Measurements from ENCODE around the gene ZBTB46.
"Not testable (repeated sequence)": the region's sequence is repeated elsewhere in the genome, so short reads cannot be mapped to it uniquely, and the experiment has no call there.

ZBTB46 gene

DNA sequence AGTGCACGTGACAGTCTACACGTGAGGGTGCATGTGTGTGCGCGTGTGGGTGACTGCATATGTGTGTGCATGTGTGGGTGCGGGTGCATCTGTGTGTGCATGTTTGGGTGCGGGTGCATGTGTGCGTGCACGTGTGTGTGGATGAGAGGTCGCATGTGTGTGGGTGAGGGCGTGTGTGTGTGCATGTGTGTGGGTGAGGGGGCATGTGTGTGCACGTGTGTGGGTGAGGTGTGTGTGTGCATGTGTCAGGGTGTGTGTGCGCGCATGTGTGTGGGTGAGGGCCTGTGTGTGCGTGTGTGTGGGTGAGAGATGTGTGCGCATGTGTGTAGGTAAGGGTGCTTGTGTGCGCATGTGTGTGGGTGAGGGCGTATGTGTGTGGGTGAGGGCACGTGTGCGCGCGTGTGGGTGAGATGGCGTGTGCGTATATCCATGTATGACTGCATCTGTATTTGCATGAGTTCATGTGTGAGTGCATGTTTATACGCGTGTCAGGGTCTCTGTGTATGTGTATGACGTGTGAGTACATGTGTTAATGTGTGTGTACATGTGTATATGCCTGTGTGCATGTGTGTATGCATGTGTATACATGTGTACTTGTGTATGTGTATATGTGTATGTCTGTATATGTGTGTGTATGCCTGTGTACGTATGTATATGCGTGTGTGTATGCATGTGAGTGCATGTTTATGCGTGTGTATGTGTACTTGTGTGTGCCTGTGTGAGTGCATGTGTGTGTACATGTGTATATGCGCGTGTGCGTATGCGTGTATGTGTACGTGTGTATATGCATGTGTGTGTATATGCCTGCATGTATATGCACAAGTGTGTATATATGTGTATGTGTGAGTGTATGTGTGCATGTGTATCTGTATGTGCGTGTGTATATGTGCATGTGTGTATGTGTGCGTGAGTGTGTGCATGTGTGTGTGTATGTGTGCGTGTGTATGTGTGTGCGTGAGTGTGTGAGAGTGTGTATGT lies 98.7 kb downstream of the ZBTB46 start:
- DNase-seq: no peak

DNA sequence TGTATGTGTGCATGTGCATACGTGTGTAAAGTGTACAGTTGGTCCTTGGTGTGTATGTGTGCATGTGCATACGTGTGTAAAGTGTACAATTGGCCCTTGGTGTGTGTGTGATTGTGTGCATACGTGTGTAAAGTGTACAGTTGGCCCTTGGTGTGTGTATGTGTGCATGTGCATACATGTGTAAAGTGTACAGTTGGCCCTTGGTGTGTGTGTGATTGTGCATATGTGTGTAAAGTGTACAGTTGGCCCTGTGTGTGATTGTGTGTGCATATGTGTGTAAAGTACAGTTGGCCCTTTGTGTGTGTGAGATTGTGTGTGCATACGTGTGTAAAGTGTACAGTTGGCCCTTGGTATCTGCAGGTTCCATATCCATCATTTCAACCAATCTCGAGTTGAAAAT lies 99.7 kb downstream of the ZBTB46 start:
- DNase-seq: no peak

DNA sequence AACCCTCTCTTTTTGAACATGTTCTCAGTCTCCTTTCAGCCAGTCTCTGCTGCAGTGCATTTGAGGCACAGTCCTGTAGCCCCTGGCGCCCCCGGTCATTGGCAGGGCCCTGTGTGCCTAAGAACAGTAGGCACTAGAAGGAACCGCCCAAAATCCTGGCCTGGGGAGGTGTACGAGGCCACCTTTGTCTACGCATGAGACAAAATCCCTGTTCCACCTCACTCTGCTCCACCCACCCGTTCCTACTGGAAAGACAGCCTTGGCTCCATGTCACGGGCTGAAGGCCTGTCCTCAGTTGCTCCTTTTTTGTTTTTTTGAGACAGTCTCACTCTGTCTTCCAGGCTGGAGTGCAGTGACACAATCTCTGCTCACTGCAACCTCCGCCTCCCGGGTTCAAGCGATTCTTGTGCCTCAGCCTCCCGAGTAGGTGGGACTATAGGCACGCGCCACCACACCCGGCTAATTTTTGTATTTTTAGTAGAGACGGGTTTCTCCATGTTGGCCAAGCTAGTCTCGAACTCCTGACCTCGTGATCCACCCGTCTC lies 100.8 kb downstream of the ZBTB46 start:
- not testable (repeated sequence) for DNase-seq

DNA sequence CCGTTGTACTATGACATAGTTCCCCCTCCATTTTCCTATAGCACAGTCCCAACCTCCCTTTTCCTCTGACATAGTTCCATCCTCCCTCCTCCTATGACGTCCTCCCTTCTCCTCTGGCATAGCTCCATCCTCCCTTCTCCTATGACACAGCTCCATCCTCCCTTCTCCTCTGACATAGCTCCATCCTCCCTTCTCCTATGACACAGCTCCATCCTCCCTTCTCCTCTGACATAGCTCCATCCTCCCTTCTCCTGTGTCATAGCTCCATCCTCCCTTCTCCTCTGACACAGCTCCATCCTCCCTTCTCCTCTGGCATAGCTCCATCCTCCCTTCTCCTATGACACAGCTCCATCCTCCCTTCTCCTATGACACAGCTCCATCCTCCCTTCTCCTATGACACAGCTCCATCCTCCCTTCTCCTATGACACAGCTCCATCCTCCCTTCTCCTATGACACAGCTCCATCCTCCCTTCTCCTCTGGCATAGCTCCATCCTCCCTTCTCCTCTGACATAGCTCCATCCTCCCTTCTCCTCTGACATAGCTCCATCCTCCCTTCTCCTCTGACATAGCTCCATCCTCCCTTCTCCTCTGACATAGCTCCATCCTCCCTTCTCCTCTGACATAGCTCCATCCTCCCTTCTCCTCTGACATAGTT lies 108.0 kb downstream of the ZBTB46 start:
- not testable (repeated sequence) for DNase-seq

DNA sequence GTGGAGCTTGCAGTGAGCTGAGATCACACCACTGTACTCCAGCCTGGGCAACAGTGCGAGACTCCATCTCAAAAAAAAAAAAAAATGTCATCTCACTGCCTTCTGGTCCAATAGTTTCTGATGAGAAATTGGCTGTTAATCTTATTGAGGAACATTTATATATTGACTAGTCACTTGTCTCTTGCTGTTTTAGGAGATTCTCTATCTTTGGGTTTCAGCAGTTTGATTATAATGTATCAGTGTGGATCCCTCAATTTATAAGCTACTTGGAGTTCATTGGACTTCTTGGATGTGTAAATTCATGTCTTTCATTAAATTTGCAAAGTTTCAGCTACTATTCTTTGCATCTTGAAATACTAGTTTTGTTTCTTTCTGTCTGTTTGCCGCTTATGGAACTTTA lies 112.1 kb downstream of the ZBTB46 start:
- DNase-seq: no peak

DNA sequence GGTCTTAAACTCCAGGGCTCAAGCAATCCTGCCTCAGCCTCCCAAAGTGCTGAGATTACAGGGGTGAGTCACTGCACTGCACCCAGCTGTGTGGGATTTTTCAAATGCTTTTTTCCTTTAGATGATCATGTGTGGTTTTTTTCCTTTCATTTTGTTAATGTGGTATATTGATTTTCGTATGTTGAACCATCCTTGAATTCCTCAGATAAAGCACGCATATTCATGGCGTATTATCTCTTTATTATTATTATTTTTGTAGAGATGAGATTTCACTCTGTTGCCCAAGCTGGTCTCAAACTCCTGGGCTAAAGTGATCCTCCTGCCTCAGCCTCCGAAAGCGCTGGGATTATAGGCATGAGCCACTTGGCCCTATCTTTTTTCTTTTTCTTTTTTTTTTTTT lies 116.2 kb downstream of the ZBTB46 start:
- DNase-seq: no peak

DNA sequence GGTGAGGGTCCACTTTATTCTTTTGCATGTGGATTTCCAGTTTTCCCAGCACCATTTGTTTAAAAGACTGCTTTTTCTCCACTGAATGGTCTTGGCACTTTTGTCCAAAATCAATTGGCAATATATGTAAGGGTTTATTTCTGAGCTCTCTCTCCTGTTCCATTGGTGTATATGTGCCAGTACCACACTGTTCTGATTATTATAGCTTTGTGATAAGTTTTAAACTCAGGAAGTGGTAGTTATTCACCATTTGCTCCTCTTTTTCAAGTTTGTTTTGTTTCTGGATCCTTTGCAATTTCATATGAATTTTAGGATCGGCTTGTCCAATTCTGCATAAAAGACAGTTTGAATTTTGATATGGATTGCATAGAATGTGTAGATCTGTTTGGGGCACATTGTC lies 118.9 kb downstream of the ZBTB46 start:
- no peak for DNase-seq

DNA sequence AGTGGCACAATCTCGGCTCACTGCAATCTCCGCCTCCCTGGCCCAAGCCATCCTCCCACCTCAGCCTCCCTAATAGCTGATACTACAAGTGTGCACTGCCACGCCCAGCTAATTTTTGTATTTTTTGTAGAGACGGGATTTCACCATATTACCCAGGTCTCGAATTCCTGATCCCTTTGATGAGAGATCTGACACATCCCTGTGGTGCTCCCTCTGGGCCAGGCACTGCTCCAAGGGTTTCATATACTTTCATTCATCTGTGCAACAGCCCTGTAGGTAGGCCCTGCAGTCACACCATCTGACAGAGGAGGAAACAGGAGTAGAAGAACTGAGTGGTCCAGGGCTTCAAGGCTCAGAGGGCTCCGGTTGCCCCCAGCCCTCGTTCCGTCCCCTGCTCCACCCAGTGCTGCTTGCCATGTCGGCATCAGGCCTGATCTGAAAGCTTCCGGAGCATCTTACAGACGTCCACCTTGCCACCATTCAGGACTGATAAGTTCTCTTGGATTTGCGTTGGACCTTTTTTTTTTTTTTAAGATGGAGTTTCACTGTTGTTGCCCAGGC lies 119.9 kb downstream of the ZBTB46 start:
- no peak for DNase-seq

DNA sequence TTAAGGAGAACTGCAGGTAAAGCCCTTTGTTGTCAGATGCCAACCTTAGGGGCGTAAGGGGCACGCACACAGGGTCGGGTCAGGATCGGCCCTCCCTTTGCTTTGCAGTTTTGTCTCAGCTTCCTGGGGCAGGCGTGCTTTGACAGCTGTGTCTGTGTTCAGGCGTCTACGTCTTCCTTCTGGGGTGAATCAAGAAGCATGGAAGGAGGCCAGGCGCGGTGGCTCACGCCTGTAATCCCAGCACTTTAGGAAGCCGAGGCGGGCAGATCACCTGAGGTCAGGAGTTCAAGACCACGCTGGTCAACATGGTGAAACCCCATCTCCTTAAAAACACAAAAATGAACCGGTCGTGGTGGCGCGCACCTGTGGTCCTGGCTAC lies 121.9 kb downstream of the ZBTB46 start:
- DNase-seq: no peak

DNA sequence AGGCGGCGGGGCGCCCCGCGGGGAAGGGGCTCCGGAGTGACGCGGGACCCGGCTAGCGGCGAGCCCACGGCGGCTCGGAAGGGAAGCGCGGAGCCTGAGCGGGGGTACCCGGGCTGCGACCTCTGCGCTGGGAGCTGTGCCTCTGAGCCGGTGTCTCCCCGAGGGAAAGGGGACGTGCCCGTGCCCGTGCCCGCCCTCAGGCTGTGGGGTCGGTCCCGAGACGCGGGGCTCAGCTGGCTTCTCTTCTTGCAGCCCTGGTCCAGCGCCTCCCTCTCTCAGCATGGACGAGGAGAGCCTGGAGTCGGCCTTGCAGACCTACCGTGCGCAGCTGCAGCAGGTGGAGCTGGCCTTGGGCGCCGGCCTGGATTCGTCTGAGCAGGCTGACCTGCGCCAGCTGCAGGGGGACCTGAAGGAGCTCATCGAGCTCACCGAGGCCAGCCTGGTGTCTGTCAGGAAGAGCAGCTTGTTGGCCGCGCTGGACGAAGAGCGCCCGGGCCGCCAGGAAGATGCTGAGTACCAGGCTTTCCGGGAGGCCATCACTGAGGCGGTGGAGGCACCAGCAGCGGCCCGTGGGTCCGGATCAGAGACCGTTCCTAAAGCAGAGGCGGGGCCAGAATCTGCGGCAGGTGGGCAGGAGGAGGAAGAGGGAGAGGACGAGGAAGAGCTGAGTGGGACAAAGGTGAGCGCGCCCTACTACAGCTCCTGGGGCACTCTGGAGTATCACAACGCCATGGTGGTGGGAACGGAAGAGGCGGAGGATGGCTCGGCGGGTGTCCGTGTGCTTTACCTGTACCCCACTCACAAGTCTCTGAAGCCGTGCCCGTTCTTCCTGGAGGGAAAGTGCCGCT lies 122.5 kb downstream of the ZBTB46 start:
- DNase-seq: no peak

DNA sequence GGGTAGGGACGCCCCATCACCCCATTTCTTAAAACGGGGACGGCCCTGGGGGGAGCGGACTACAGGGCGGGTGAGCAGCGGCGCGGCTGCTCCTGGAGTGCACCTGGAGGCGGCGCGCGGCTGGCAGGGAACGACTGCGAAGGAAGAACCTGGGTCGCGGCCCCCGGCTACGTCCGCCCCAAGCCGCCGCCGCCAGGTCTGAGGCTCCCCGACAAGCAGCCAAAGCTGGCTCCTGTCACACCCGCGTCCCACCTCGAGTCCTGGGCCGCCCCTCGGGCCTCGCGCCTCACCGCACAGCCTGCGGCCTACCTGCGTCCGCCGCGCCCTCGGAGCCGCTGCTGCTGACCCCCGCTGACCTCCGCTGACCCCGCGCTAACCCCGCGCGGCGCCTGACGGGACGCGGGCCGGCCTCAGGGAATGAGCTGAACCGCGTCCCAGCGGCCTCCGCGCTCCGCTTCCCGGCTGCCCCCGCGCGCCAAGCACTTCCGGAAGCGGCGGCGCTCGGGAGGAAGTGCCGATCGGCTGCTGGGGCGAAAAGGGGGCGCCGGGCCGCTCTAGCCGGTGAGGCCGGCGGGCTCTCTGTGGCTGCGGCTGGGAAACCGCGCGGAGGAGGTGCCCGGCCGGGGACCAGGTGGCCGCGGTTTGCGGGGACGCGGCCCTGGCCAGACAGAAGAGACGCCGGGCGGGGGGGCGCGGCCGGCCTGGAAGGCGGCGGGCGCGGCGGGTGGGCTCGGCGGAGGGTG lies 123.3 kb downstream of the ZBTB46 start, which contains the start of the genes ARFRP1 and ZGPAT:
ARFRP1 (minus strand) TSS at position 419 of the 743 bp plus-strand sequence. CDS start 885 bp downstream, outside the sequence.
ZGPAT (plus strand) TSS at position 482 of the 743 bp plus-strand sequence. CDS start 542 bp downstream, outside the sequence.
- DNase-seq: peak; percentile 69

DNA sequence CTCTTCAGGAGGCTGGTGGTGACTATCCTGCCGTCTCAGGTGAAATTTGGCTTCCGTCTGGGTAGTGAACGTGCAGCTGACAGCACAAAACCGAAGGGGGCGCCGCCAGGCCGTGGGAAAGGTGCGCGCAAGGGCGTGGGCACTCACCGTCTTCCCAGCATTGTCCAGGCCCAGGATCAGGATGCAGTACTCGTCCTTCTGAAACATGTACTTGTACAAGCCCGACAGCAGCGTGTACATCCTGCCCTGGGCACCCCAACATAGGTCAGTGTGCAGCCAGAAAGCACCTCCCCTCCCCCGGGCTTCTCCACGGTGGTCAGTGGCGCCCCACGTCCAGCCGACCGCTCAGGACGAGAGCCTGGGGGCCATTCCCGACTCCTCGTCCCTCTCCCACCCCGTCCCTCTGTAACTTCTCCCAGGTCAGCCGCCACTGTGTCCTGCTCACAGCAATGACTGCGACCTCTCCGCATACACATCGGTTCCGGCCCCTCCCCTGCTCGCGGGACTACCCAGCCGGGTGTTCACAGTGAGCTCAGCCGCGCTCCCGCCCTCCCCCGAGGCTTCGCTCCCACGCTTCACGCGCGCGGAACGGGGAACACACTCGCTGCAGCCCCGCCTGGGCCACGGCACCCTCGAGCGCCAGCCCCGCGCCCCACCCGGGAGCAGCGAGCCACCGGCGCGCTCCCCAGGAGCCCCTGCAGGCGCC lies 124.1 kb downstream of the ZBTB46 start:
- peak; percentile 38 for DNase-seq

DNA sequence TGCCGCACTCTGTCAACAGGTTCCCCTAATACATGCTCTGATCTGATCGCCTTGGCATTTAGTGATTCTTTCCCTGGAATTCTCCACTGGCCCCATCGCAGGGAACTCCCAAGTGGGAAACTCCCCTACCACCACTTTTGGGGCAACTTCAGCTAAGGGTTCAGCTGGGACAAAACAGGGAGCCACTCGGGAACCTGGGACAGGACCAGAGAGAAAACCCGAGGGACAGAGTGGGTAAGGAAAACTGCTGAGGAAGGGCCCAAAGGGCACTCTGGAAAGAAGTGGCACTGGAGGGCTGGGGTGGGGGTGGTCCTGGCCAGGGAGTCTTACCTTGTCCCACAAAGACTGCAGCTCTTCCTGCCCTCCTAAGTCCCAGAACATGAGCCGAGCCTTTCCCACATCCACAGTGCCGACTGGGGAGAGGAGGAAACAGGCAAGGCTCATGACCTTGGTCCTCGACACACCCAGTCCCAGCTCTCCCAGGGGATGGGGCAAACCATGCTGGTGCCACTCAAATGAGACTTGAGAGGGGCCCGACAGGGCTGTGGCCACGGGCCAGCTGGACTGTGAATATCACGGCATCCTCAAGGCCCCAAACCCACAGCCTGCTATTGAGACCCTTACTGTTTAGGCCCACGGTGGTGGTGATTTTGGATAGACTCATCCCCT lies 124.9 kb downstream of the ZBTB46 start:
- no peak for DNase-seq

DNA sequence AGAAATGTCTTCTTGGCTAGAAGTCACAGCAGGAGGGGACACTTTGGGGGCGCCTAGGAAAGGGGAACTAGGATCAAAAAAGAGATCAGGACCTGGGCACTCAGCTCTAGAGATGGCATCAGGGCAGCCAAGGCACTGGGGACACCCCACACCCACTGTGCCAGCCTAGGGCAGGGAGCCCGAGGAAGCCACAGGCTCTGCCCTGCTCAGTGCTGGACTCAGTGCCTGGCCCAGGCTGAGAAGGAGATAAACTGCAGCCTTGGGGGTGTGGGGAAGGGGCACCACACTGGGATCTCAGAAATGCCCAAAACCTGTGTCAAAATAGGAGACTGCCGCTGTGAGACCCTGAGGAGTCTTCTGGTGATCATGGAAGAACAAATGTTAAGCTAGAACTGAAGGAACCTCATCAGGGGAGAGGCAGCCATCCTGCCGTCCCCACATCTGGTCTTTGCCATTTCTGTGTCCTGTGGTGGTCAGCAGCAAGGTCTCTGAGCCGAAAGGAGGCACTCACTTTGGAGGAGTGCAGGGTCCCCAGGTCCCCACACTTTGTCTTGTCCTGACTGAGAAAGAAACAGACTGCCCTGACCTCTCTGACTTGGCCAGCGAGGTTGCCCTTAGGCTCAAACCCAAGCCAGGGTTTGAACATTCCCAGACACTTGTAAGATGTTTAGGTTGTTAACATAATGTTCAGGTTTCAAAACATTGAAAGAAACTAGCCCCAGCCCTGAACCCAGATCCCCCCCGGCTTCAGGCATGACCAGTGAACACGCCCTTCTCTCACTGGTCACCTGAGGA lies 125.6 kb downstream of the ZBTB46 start:
- DNase-seq: no peak

DNA sequence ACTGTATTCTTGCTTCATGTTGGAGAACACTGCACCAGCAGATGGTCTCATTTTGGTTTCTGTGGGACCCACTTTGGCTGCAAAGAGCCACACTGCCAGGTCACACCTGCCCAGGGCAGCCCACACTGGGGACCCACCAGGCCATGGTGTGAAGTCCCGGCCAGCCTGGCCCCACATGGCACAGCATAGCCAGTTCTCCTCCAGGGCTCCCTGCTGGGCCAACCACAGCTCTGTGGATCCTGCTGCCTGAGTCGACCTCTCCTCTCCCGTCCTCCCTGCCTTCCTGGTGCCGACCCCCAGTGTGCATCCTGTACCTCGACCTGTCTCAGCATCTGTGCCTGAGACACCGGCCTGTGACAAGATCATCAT lies 126.3 kb downstream of the ZBTB46 start:
- DNase-seq: no peak

DNA sequence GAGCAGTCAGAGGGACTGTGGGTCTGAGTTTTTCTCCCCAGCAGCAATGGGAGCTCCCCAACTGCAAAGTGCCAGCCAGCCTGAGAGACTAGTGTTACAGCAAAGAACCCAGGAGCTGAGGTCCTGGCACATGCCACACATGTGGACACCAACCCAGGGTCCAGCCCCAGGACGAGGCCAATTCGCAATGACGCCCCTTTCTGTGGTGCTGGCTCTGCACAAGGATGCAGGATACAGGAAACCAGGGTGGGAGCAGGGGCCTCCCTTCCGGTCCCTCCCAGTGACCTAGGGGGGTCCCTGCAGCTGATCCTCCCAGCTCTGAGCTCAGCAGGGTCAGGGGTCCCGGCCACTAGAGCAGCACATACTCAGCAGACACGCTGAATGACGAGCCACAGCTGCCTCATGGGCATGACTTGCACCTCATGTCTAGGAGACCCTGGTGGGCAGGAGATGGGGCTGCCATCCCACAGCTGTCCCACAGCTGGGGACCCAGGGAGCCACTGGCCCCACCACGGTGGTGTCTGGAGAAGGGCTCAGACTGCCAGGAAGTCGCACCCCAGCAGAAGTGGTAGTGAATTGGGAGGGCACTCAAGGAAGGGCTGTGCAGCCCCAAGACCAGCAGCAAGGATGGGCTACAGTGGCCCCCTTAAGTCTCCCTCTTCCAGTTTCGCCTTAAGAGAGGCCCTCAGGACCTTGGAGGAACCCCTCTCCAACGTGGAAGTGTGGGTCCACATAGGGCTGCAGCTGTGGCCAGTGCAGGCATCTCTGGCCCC lies 126.9 kb downstream of the ZBTB46 start:
- DNase-seq: no peak

DNA sequence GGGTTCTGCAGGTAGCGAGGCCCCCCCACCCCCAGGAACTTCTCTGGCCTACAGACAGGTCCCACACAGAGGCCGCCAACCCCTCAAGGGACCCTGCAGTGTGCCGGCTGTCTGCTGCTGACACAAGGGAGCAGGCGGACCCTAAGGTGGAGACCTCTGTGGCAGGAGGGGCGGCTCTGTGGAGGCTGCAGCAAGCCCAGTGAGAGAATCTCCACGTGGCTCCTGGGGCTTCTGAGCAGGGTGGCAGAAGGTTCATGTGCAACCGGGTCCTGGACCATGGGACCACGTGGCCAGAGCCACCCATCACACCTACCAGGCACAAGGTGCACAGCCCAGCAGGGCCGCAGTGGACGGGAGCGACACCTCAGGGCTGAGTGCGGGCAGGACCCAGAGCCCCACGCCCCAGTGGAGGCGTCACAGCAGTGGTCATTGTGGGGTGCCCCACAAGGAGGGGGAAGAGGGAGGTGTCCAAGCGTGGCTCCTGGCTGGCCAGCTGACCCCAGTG lies 127.5 kb downstream of the ZBTB46 start:
- no peak for DNase-seq

DNA sequence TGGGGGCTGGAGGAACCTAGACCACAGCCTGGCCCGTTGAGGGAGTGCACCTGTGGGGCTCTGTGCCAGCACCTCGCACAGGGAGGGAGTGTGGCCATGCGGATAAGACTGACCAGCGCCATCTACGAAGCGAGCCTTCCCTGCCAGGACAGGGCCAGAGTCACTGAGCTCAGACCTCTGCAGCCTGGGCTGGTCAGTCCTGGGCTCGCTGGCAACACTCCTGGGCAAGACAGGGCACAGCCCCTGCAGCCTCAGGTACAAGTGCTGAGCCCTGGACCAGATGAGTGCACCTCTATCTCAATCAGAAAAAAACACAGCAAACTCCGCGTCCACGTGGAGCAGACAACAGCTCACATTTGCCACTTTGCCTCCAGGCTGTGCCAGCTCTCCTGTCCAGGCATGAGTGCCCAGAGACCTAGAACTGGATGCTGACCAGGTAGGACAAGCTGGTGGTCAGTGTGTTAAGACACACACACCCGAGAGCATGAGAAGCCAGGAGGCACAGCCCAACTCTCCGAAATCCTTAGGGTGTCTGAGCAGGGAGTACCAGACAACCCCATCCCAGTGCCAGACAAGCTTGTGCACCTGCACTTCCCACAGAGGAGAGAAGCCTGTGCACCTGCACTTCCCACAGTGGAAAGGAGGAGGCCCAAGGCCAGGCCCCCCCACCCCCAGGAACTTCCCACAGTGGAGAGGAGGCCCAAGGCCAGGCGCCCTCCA lies 128.2 kb downstream of the ZBTB46 start:
- no peak for DNase-seq
